Thymus (tissue), 14 donors: ENCODE results near the gene CHODL. TPM values are rescaled to one million over a fixed set of nuclear protein-coding genes. Genes with fewer than 3 reads are reported as not detected.

ENCODE experiments used
- DNase-seq, 9 donors: peaks; one replicate each; pipeline ENCODE4 v3.0.0-alpha.2; 2013; ENCODE audit warnings: low spot score in 9 of 9, low read depth in 6 of 9, missing footprints in 1 of 9
- H3K27ac ChIP-seq, 2 donors: one replicate each; pipeline ENCODE4 v1.5.1; 2013; ENCODE audit warnings: control low read depth in 1 of 2, low read depth in 1 of 2, low read length in 1 of 2, mild to moderate bottlenecking in 1 of 2, moderate library complexity in 1 of 2
- H3K27me3 ChIP-seq, 2 donors: one replicate each; pipeline ENCODE4 v1.5.1; 2013; ENCODE audit warnings: low read length in 1 of 2; ENCODE audit not compliant: control insufficient read depth in 2 of 2, insufficient read depth in 1 of 2
- H3K36me3 ChIP-seq, 2 donors: one replicate each; pipeline ENCODE4 v1.5.1; 2013; ENCODE audit warnings: low read length in 1 of 2, mild to moderate bottlenecking in 1 of 2, moderate library complexity in 1 of 2; ENCODE audit not compliant: control insufficient read depth in 2 of 2, insufficient read depth in 2 of 2
- H3K4me1 ChIP-seq, 2 donors: one replicate each; pipeline ENCODE4 v1.5.1; 2013; ENCODE audit warnings: low read length in 2 of 2; ENCODE audit not compliant: control insufficient read depth in 2 of 2, insufficient read depth in 2 of 2
- H3K4me3 ChIP-seq, 2 donors: one replicate each; pipeline ENCODE4 v1.5.1; 2013; ENCODE audit warnings: low read length in 2 of 2, control low read depth in 1 of 2, mild to moderate bottlenecking in 1 of 2
- H3K9me3 ChIP-seq, 2 donors: one replicate each; pipeline ENCODE4 v1.5.1; 2013; ENCODE audit warnings: low read length in 1 of 2, mild to moderate bottlenecking in 1 of 2; ENCODE audit not compliant: control insufficient read depth in 2 of 2, insufficient read depth in 1 of 2
- WGBS: extraction: QIAGEN DNeasy Blood & Tissue Kit; methylation state at CpG from one replicate; pipeline ENCODE4 v1.1.7; 2013; 5-methylcytosine and 5-hydroxymethylcytosine counted together
- long read RNA-seq, 10 donors: transcript quantifications; one replicate each; lab custom pipeline, GENCODE V29; 2026
- polyA plus RNA-seq: library from polyadenylated mRNA; stranded (reverse); fragments of 200-250 nt; gene quantifications from one replicate; pipeline ENCODE4 v1.2.3, GENCODE V29; 2013
- total RNA-seq: library from RNA; stranded (reverse); fragments of 120-200 nt; gene quantifications from one replicate; pipeline ENCODE4 v1.2.4, GENCODE V29; 2013
- donor health status: healthy.

CHODL gene
- total RNA-seq, result 0.76 TPM
- 0.66 TPM for polyA plus RNA-seq
- long read RNA-seq, donor 1, partial matches to known transcripts, result 0 of 1 reads
- long read RNA-seq, donor 1, other reads (novel, unspliced or antisense), result 0 of 1 reads
- long read RNA-seq, donor 2, partial matches to known transcripts, result 0 of 1 reads
- long read RNA-seq, donor 2, other reads (novel, unspliced or antisense), result 0 of 1 reads
- long read RNA-seq, donor 3, partial matches to known transcripts, result 0 of 1 reads
- long read RNA-seq, donor 3, other reads (novel, unspliced or antisense), result 0 of 1 reads
- long read RNA-seq, donor 4, result 0 reads
- long read RNA-seq, donor 5, transcript CHODL-201 (6 exons, 2,548 nt), result major isoform, 5 of 5 reads
- long read RNA-seq, donor 5, partial matches to known transcripts, result 0 of 5 reads
- long read RNA-seq, donor 5, other reads (novel, unspliced or antisense), result 0 of 5 reads
- long read RNA-seq, donor 6, result 0 reads
- long read RNA-seq, donor 7, partial matches to known transcripts, result 0 of 1 reads
- long read RNA-seq, donor 7, other reads (novel, unspliced or antisense), result 0 of 1 reads
- long read RNA-seq, donor 8, result 0 reads
- long read RNA-seq, donor 9, result 0 reads
- long read RNA-seq, donor 10, partial matches to known transcripts, result 0 of 1 reads
- long read RNA-seq, donor 10, other reads (novel, unspliced or antisense), result 0 of 1 reads

- 4% methylated on average over 72 of the region's 72 CpGs for WGBS
- DNase-seq, result no peak
- H3K4me3 ChIP-seq, result no peak within 1 kb of the TSS
Observed at GRCh38 chr21:18244671-18245463, at the start of gene CHODL. Gene CHODL (plus strand): TSS chr21:18244833. CDS start chr21:18245224, 391 bp downstream.

DNA sequence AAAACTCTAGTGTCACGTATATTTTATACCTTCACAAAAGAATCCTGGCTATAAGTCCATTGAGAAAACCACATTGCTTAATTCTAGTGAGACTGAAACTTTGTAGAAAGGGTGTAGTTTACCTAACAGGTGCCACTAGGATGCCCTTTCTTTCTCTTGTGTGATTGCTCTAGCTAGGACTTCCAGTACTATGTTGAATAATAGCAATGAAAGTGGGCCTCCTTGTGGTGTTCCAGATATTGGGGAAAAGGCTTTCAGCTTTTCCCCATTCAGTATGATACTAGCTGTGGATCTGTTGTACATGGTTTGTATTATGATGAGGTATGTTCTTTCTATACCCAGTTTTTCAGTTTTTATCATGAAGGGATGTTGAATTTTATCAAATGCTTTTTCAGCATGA is 39.7 kb upstream of the CHODL start:
- Histone ChIP-seq H3K27ac (no peak overlapping the region), H3K9me3 (no peaks in the 10 kb centered on the region), H3K4me1 (no peaks in the 10 kb centered on the region), H3K27me3 (no peaks in the 10 kb centered on the region), H3K36me3 (no peaks in the 10 kb centered on the region), H3K4me3 (no peak overlapping the region)
- no peak for DNase-seq
- WGBS, result 93% methylated on average over 1 of the region's 1 CpG

More at GRCh38 chr21:18244671-18245463, at the start of gene CHODL:
- Histone ChIP-seq H3K27ac (no peak within 1 kb of the TSS), H3K4me1 (no peaks in the 10 kb centered on the region), H3K27me3 (peaks cover 10 to 26% of the 10 kb centered on the region in 2 donors), H3K36me3 (no peaks in the 10 kb centered on the region), H3K9me3 (no peaks in the 10 kb centered on the region)

DNA sequence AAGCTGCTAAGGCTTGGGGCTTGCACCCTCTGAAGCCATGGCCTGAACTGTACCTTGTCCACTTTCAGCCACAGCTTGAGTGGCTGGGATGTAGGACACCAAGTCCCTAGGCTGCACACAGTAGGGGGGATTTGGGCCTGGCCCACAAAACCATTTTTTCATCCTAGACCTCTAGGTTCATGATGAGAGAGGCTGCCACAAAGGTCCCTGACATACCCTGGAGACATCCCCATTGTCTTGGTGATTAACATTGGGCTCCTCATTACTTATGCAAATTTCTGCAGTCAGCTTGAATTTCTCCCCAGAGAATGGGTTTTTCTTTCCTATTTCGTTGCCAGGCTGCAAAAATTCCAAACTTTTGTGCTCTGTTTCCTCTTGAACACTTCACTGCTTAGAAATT is 26.3 kb upstream of the CHODL start:
- H3K36me3 ChIP-seq, result no peaks in the 10 kb centered on the region
- H3K27ac ChIP-seq, result no peak overlapping the region
- no peaks in the 10 kb centered on the region for H3K27me3 ChIP-seq
- no peak overlapping the region for H3K4me3 ChIP-seq
- no peak for DNase-seq
- H3K4me1 ChIP-seq, result no peaks in the 10 kb centered on the region
- 56% methylated on average over 1 of the region's 1 CpG for WGBS
- peaks cover 0 to 4% of the 10 kb centered on the region in 2 donors for H3K9me3 ChIP-seq

DNA sequence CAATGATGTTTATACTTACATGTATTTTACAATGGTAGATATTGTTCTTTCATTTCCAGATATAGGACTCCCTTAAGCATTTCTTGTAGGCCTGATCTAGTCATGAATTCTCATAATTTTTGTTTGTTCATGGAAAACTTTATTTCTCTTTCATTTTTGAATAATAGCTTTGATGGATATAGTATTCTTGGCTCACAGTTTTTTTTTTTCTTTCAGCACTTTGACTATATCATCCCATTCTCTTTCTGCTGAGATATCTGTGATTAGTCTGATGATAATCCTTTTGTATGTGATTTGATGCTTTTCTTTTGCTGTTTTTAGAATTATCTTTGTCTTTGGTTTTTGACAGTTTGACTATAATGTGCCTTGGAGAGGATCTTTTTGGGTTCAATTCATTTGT is 24.1 kb upstream of the CHODL start:
- no peak for DNase-seq
- Histone ChIP-seq H3K9me3 (peaks cover 0 to 4% of the 10 kb centered on the region in 2 donors), H3K4me1 (no peaks in the 10 kb centered on the region), H3K27me3 (no peaks in the 10 kb centered on the region), H3K36me3 (no peaks in the 10 kb centered on the region), H3K27ac (no peak overlapping the region), H3K4me3 (no peak overlapping the region)

DNA sequence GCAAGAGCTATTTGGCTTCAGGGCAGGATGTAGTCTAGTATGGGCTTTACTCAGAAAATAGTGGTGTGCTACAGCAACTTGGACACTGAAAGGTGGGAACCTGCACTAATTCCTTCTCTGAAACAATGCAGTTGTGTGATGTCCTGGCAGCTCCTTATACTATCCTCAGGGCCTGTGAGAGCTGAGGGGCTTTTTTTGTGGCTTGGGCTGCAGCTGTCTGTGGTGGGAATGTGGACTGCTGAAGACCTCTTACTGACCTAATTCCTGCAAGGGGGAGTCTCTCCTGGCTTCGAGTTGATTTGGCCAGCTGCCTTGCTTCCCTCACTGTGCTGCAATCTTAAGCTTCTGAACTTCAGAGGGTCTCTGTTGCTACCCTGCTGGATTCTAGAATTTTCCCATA is 22.3 kb upstream of the CHODL start:
- Histone ChIP-seq H3K36me3 (no peaks in the 10 kb centered on the region), H3K4me1 (no peaks in the 10 kb centered on the region), H3K27me3 (no peaks in the 10 kb centered on the region), H3K27ac (no peak overlapping the region), H3K9me3 (peaks cover 0 to 4% of the 10 kb centered on the region in 2 donors), H3K4me3 (no peak overlapping the region)
- no peak for DNase-seq
- 80% methylated on average over 1 of the region's 1 CpG for WGBS

DNA sequence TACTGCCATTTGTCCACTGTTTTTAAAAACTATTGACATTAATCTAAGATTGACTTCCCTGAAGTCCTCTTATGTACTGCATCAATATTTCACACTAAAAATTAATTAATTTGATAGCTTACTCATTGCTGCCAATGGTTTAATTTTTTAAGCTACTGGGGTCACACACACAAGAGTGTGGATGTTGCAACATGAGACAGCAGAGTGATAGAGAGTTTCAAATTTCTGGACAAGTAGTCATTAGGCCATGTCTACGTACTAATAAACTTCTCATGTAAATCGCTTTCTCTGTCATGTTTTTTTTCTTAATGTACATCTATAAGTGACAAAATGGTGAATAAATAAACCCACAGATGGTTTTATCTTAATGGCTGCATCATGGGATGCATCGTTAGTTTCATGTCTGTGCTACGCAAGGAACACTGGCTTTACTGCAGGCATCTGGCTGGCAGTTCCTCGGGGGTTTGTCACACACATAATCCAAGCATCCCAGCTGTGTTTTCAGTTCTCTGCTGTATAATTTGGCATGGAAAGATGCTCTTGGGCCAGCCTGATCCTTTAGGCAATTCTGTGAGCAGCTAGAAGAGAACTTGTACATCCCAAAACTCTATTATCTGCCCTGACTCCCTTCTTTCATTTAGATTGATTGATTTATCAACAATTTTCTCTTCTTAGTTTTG is 16.4 kb upstream of the CHODL start:
- DNase-seq, result no peak
- Histone ChIP-seq H3K27me3 (no peaks in the 10 kb centered on the region), H3K9me3 (no peaks in the 10 kb centered on the region), H3K27ac (no peak overlapping the region), H3K36me3 (no peaks in the 10 kb centered on the region), H3K4me1 (no peaks in the 10 kb centered on the region), H3K4me3 (no peak overlapping the region)
- 93% methylated on average over 5 of the region's 5 CpGs for WGBS

GRCh38 chr21:18235545-18235944 is 9.1 kb upstream of the CHODL start:
- Histone ChIP-seq H3K27ac (no peak overlapping the region), H3K4me3 (no peak overlapping the region), H3K36me3 (no peaks in the 10 kb centered on the region), H3K4me1 (no peaks in the 10 kb centered on the region), H3K9me3 (no peaks in the 10 kb centered on the region), H3K27me3 (no peaks in the 10 kb centered on the region)
- DNase-seq, result no peak
- WGBS, result 86% methylated on average over 1 of the region's 1 CpG

DNA sequence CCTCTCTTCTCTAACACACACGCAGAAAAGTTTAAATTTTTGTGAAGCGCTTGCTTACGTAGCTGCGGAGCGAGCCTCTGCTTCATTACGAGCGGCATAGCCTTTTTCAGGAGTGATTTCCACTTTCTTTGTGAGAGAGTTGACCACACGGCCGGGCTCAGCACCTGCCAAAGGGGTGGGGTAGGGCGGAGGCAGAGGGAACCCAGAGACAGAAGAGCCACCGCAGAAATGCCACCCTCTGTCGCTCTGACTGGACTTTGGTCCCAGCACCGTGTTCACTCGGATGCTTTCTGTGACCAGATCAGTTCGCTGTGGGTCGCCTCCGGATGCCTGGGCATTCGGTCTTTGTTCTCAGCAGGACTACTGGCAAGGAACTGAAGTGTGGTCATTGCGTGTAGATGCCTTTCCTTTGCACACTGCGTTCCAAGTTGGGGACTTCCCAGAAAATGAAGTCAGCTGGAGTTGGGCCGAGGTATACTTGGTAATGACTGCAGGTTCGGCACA is 883 bp downstream of the CHODL start:
- WGBS, result 16% methylated on average over 22 of the region's 22 CpGs
- no peak for DNase-seq
- Histone ChIP-seq H3K4me1 (no peaks in the 10 kb centered on the region), H3K4me3 (no peak overlapping the region), H3K9me3 (no peaks in the 10 kb centered on the region), H3K27ac (no peak overlapping the region), H3K36me3 (no peaks in the 10 kb centered on the region), H3K27me3 (peaks cover 10 to 26% of the 10 kb centered on the region in 2 donors)
